ENCODE results near the gene ADGRG3.
A peak's percentile ranks its signal among the peaks of the same experiment; 100 is the strongest.

GRCh38 chr16:57658130-57658877 is 9.8 kb upstream of the ADGRG3 start:
- TF ChIP-seq IRF3 (IDR thresholded peaks at IDR 0.05) (no peak), NRF1 (conservative IDR thresholded peaks at IDR 0.05; ENCODE audit: low read depth, low read length) (no peak), FOXM1 (IDR thresholded peaks at IDR 0.05; ENCODE audit: low read depth, low read length) (no peak), REST (IDR thresholded peaks at IDR 0.05; ENCODE audit: low read depth, low read length) (no peak), CTCF (IDR thresholded peaks at IDR 0.05 in 2 of 3, conservative IDR thresholded peaks at IDR 0.05 in 1 of 3; ENCODE audit: control insufficient read depth in 2 of 3, extremely low read depth in 1 of 3, insufficient read depth in 1 of 3, low read depth in 3 of 3, low read length in 3 of 3) (no peak), ATF3 (IDR thresholded peaks at IDR 0.05; ENCODE audit: borderline replicate concordance, extremely low read depth, low read depth, low read length) (no peak), HCFC1 (IDR thresholded peaks at IDR 0.05; ENCODE audit: low read length) (no peak), CEBPB (IDR thresholded peaks at IDR 0.05; ENCODE audit: borderline replicate concordance in 1 of 2, low read depth in 2 of 2, low read length in 2 of 2) (no peak), SIN3A (IDR thresholded peaks at IDR 0.05; ENCODE audit: low read depth, low read length) (no peak), SMARCA5 (IDR thresholded peaks at IDR 0.05) (0 out of 2 replicates have a peak, but pooled peaks have one; percentile 39), TAF1 (IDR thresholded peaks at IDR 0.05; ENCODE audit: borderline replicate concordance, low read depth, low read length) (no peak), BRCA1 (IDR thresholded peaks at IDR 0.05; ENCODE audit: low read depth, low read length) (no peak), RFX5 (IDR thresholded peaks at IDR 0.05; ENCODE audit: low read depth, low read length) (no peak)
